ENCODE measurements around the gene ZNHIT3.

The ZNHIT3 gene

DNA sequence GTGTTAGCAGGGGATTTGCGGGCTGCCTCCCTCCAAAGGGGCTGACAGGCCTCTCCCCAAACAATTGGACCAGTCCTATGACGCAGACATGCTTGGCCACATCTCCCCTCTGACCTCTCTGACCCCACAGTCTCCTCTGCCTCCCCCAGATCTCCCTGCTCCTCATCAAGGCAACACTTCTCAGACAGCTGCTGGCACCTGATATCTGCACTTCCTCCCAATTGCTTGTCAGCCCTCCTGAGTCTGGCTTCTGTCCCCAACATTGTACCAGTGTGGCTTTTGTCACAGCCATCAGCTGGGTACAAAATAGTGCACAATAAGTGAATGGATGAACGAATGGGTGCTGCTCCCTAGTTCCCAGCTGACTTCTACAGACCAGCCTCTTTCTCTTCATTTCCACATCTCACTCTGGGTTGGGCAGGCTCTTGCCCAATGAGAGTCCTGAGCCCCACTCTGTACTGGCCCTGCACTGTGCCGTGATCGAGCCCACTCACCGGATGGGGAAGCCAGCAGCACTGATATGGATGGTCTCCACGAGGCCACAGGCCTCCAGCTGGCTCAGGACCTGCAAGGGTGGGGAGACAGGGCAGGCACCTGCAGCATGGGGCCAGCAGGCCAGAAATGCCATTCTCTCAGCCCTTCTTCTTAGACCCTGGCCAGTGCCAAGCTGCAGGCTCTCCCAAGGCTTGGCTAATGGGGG is 17.1 kb downstream of the ZNHIT3 start:
- no peak for DNase-seq (ENCODE audit: extremely low spot score)
- POLR2A ChIA-PET: interaction anchor here (1.1 kb wide), 1 partner anchor 18 kb away, joined by 5 read pairs; no protein-coding TSS in a partner anchor
- TF ChIP-seq LEF1 (IDR thresholded peaks at IDR 0.05; ENCODE audit: borderline replicate concordance) (no peak), CTBP1 (IDR thresholded peaks at IDR 0.05; ENCODE audit: borderline replicate concordance) (no peak), FOXM1 (IDR thresholded peaks at IDR 0.05; ENCODE audit: borderline replicate concordance) (no peak), ZNF384 (IDR thresholded peaks at IDR 0.05) (no peak), FOXK2 (IDR thresholded peaks at IDR 0.05) (no peak), SUZ12 (IDR thresholded peaks at IDR 0.05) (no peak), BHLHE40 (IDR thresholded peaks at IDR 0.05; ENCODE audit: borderline replicate concordance) (no peak)
- CTCF ChIA-PET: no interaction called here

DNA sequence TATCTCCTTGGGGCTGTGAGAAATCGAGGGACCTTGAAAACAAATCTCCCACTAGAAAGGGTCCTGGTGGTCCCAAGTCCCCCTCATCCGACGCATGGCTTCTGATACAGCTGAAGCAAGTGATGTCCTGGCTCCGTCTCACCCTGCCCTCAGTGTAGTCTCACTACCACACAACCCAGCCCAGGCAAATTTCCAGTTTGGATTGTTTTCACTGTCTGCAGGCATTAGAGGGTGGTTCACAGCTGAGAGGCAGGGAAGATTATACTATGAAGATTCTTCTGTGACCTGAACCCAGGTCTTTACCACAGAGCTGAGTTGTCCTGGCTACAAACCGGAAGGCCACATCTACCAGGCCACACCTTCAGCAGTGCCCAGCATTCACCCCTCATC is 17.7 kb downstream of the ZNHIT3 start:
- POLR2A ChIA-PET: interaction anchor here (1.1 kb wide), 1 partner anchor 18 kb away, joined by 5 read pairs; no protein-coding TSS in a partner anchor
- no peak for DNase-seq (ENCODE audit: extremely low spot score)
- CTCF ChIA-PET: no interaction called here
- no peak for TF ChIP-seq L3MBTL2 (conservative IDR thresholded peaks at IDR 0.05)
- no peak for TF ChIP-seq TARDBP (IDR thresholded peaks at IDR 0.05)
- TF ChIP-seq ELF4 (IDR thresholded peaks at IDR 0.05): no peak
- TF ChIP-seq, protein P1, sequence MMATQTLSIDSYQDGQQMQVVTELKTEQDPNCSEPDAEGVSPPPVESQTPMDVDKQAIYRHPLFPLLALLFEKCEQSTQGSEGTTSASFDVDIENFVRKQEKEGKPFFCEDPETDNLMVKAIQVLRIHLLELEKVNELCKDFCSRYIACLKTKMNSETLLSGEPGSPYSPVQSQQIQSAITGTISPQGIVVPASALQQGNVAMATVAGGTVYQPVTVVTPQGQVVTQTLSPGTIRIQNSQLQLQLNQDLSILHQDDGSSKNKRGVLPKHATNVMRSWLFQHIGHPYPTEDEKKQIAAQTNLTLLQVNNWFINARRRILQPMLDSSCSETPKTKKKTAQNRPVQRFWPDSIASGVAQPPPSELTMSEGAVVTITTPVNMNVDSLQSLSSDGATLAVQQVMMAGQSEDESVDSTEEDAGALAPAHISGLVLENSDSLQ (IDR thresholded peaks at IDR 0.05): no peak
- no peak for TF ChIP-seq FOXM1 (IDR thresholded peaks at IDR 0.05; ENCODE audit: borderline replicate concordance)
- TF ChIP-seq ARNT (IDR thresholded peaks at IDR 0.05): no peak
- TF ChIP-seq LEF1 (IDR thresholded peaks at IDR 0.05; ENCODE audit: borderline replicate concordance): no peak
- TF ChIP-seq BHLHE40 (IDR thresholded peaks at IDR 0.05; ENCODE audit: borderline replicate concordance): no peak
- TF ChIP-seq NFRKB (IDR thresholded peaks at IDR 0.05): no peak
- TF ChIP-seq SP1 (IDR thresholded peaks at IDR 0.05): no peak
- no peak for TF ChIP-seq FOXK2 (IDR thresholded peaks at IDR 0.05)
- TF ChIP-seq SUZ12 (IDR thresholded peaks at IDR 0.05): no peak
- no peak for TF ChIP-seq FOXA1 (IDR thresholded peaks at IDR 0.05)
- no peak for TF ChIP-seq HDGF (IDR thresholded peaks at IDR 0.05; ENCODE audit: borderline replicate concordance)
- TF ChIP-seq CTBP1 (IDR thresholded peaks at IDR 0.05; ENCODE audit: borderline replicate concordance): no peak
- no peak for TF ChIP-seq ZNF384 (IDR thresholded peaks at IDR 0.05)

DNA sequence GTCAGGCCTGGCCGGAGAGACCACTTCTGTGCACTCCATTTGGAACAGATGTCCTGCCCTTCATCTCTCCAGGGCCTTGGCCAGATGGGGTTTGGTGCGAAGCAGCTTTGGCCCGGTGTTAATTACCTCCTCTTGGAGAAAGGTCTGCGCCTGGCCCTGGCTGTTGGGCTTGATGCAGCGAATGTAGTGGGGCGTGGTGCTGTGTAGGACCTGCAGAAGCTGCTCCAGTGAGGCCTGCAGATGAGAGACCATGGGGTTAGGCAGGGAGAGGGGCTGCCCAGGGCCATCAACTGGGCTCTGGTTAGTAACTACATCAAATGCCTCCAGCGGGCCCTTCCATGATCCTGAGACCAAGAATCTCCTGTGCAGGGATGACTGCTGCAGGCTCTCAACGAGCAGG is 18.7 kb downstream of the ZNHIT3 start:
- TF ChIP-seq ELF4 (IDR thresholded peaks at IDR 0.05): no peak
- no peak for TF ChIP-seq LEF1 (IDR thresholded peaks at IDR 0.05; ENCODE audit: borderline replicate concordance)
- TF ChIP-seq TARDBP (IDR thresholded peaks at IDR 0.05): no peak
- no peak for TF ChIP-seq SP1 (IDR thresholded peaks at IDR 0.05)
- TF ChIP-seq FOXA1 (IDR thresholded peaks at IDR 0.05): no peak
- no peak for TF ChIP-seq ZNF384 (IDR thresholded peaks at IDR 0.05)
- no peak for TF ChIP-seq L3MBTL2 (conservative IDR thresholded peaks at IDR 0.05)
- no peak for TF ChIP-seq NFRKB (IDR thresholded peaks at IDR 0.05)
- no peak for TF ChIP-seq HDGF (IDR thresholded peaks at IDR 0.05; ENCODE audit: borderline replicate concordance)
- TF ChIP-seq, protein P1 (IDR thresholded peaks at IDR 0.05): no peak
- TF ChIP-seq BHLHE40 (IDR thresholded peaks at IDR 0.05; ENCODE audit: borderline replicate concordance): no peak
- TF ChIP-seq FOXM1 (IDR thresholded peaks at IDR 0.05; ENCODE audit: borderline replicate concordance): no peak
- TF ChIP-seq SUZ12 (IDR thresholded peaks at IDR 0.05): no peak
- POLR2A ChIA-PET: interaction anchor here (0.7 kb wide), 1 partner anchor 30 kb away, joined by 3 read pairs; the partner anchor contains the start of genes MYO19 and PIGW
- CTCF ChIA-PET: no interaction called here
- no peak for DNase-seq (ENCODE audit: extremely low spot score)

DNA sequence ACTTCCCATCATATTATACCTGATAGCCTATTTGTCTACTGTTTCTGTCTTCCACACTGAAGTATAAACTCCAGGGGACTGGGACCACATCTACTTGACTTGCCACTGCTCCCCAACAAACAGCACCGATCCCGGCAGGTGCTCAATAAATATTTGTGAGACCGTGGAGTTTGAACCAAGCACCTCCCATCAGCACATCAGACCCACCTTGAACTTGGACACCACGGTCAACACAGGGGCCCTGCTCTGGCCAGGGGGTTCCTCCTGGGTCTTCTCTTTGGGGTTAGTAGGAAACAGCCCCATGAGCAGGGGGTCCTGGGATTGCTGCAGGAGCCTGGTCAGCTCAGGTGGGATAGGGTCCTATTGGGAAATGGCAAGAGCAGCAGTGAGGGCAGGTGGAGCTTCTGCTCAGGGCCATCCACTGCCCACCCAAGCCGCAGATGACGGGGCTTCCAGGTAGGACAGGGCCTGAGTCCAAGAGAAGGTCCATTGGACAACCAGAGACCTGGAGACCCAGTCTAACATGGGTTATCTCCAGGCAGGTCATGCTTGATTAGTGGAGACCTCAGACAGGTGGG is 19.9 kb downstream of the ZNHIT3 start:
- TF ChIP-seq TARDBP (IDR thresholded peaks at IDR 0.05) (no peak), LEF1 (IDR thresholded peaks at IDR 0.05; ENCODE audit: borderline replicate concordance) (no peak), FOXA1 (IDR thresholded peaks at IDR 0.05) (no peak), NFRKB (IDR thresholded peaks at IDR 0.05) (no peak), FOXM1 (IDR thresholded peaks at IDR 0.05; ENCODE audit: borderline replicate concordance) (no peak), HDGF (IDR thresholded peaks at IDR 0.05; ENCODE audit: borderline replicate concordance) (no peak), SUZ12 (IDR thresholded peaks at IDR 0.05) (no peak), SP1 (IDR thresholded peaks at IDR 0.05) (no peak), ELF4 (IDR thresholded peaks at IDR 0.05) (no peak), ZNF384 (IDR thresholded peaks at IDR 0.05) (no peak), ARNT (IDR thresholded peaks at IDR 0.05) (no peak), CTBP1 (IDR thresholded peaks at IDR 0.05; ENCODE audit: borderline replicate concordance) (no peak), L3MBTL2 (conservative IDR thresholded peaks at IDR 0.05) (no peak), FOXK2 (IDR thresholded peaks at IDR 0.05) (no peak), BHLHE40 (IDR thresholded peaks at IDR 0.05; ENCODE audit: borderline replicate concordance) (no peak)
- TF ChIP-seq, protein P1 (IDR thresholded peaks at IDR 0.05): no peak
- no peak for DNase-seq (ENCODE audit: extremely low spot score)
- ChIA-PET POLR2A (no interaction called here), CTCF (no interaction called here)

DNA sequence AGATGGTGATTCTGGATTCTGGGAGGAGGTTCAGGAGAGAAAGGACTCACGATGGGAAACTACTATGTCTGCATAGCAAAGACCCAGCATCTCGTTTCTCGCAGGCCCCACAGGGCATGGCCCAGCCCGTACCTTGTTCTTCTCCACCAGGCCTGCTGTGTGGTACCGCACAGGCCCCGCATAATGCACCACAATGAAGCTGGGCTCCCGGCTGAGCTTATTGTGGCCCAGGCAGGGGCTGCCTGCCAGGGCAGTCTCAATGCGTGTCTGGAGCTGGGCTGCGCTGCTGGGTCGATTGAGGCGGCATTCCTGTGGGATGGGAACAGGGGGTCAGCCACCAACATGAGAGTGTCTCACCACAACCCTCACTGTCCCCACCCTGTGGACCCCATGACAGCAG is 20.4 kb downstream of the ZNHIT3 start:
- TF ChIP-seq, protein P1 (IDR thresholded peaks at IDR 0.05): no peak
- ChIA-PET POLR2A (no interaction called here), CTCF (no interaction called here)

More for the DNA sequence above, 20.4 kb downstream of the ZNHIT3 start:
- no peak for DNase-seq (ENCODE audit: extremely low spot score)
